H1 (cell line): ENCODE measurements around the gene SLC7A7. TPM values are rescaled to one million over a fixed set of nuclear protein-coding genes. Genes with fewer than 3 reads are reported as not detected.

Experiments
- CTCF ChIA-PET: fragments of 300-600 bp; sonication (Branson Sonifier 250); formaldehyde crosslinking; loops from one replicate; lab custom pipeline; 2021; ENCODE audit not compliant: partially characterized antibody; lab: Charles Lee
- POLR2A ChIA-PET: fragments of 300-600 bp; sonication (Branson Sonifier 250); formaldehyde crosslinking; loops from one replicate; lab custom pipeline; 2021; ENCODE audit warnings: inconsistent platforms; ENCODE audit not compliant: partially characterized antibody; lab: Charles Lee
- DNase-seq, 2 experiments: peaks; one replicate each; pipeline versions ENCODE4 v3.0.0 to v3.0.0-alpha.2; 2010 to 2022; ENCODE audit warnings: low spot score in 2 of 2, low read depth in 1 of 2, mixed read lengths in 1 of 2
- FAIRE-seq: peaks from 2 replicates; lab custom pipeline; 2011; peaks lifted over from hg19 to GRCh38; lab: Jason Lieb, UNC
- H2AFZ ChIP-seq: 2 replicates; pipeline ENCODE4 v1.8.1; 2012; ENCODE audit warnings: low read length, inconsistent platforms
- H2AK5ac ChIP-seq: 2 replicates; pipeline ENCODE4 v1.6.1; 2013; ENCODE audit warnings: low read depth, low read length
- H2BK120ac ChIP-seq: replicated peaks from 2 replicates; pipeline ENCODE3; 2013; ENCODE audit warnings: low read depth, low read length, inconsistent platforms
- H2BK12ac ChIP-seq: 2 replicates; pipeline ENCODE4 v1.6.1; 2013; ENCODE audit warnings: low read depth, low read length
- H2BK15ac ChIP-seq: 2 replicates; pipeline ENCODE4 v1.6.1; 2013; ENCODE audit warnings: low read length
- H2BK20ac ChIP-seq: 2 replicates; pipeline ENCODE4 v1.6.1; 2013; ENCODE audit warnings: low read length
- H2BK5ac ChIP-seq: 2 replicates; pipeline ENCODE4 v1.6.1; 2013; ENCODE audit warnings: low read depth, low read length
- H3K14ac ChIP-seq: 2 replicates; pipeline ENCODE4 v1.6.1; 2013; ENCODE audit warnings: inconsistent platforms; ENCODE audit not compliant: insufficient read length
- H3K18ac ChIP-seq: 2 replicates; pipeline ENCODE4 v1.6.1; 2013; ENCODE audit warnings: low read length; ENCODE audit errors: extremely low read depth
- H3K23ac ChIP-seq: 2 replicates; pipeline ENCODE4 v1.6.1; 2013; ENCODE audit warnings: inconsistent platforms; ENCODE audit not compliant: insufficient read length
- H3K23me2 ChIP-seq: 2 replicates; pipeline ENCODE4 v1.6.1; 2013; ENCODE audit warnings: low read depth, low read length
- H3K27ac ChIP-seq: 2 replicates; pipeline ENCODE4 v1.6.1; 2011; ENCODE audit warnings: low read depth, low read length, inconsistent platforms
- H3K27me3 ChIP-seq, 4 experiments: replicated peaks in 1 of 4; 1 replicate in 1 of 4; 2 replicates in 3 of 4; pipeline versions ENCODE4 v1.6.1 to v1.8.1; 2011 to 2013; ENCODE audit warnings: low read length in 3 of 4, mild to moderate bottlenecking in 3 of 4, inconsistent platforms in 2 of 4, mixed read lengths in 2 of 4, moderate library complexity in 1 of 4; ENCODE audit not compliant: control insufficient read depth in 3 of 4, insufficient read depth in 3 of 4; ENCODE audit errors: extremely low read depth in 1 of 4
- H3K36me3 ChIP-seq, 4 experiments: 2 replicates each; pipeline versions ENCODE4 v1.6.1 to v1.8.1; 2011 to 2013; ENCODE audit warnings: mild to moderate bottlenecking in 4 of 4, low read length in 3 of 4, moderate library complexity in 2 of 4, control low read depth in 1 of 4, inconsistent platforms in 1 of 4; ENCODE audit not compliant: insufficient read depth in 4 of 4, control insufficient read depth in 2 of 4
- H3K4ac ChIP-seq: replicated peaks from 2 replicates; pipeline ENCODE3; 2013; ENCODE audit warnings: low read length, low read depth, mixed read lengths, inconsistent platforms; ENCODE audit not compliant: insufficient read length
- H3K4me1 ChIP-seq, 4 experiments: replicated peaks in 1 of 4; 1 replicate in 1 of 4; 2 replicates in 3 of 4; pipeline versions ENCODE4 v1.6.1 to v1.8.1; 2011 to 2013; ENCODE audit warnings: low read length in 3 of 4, inconsistent platforms in 2 of 4, mixed read lengths in 1 of 4; ENCODE audit not compliant: insufficient read depth in 4 of 4, control insufficient read depth in 3 of 4
- H3K4me2 ChIP-seq, 2 experiments: 2 replicates each; pipeline versions ENCODE4 v1.6.1 to v1.8.1; 2011 to 2013; ENCODE audit warnings: low read depth in 2 of 2, low read length in 2 of 2, control low read depth in 1 of 2, inconsistent platforms in 1 of 2, mild to moderate bottlenecking in 1 of 2; ENCODE audit not compliant: insufficient read depth in 1 of 2
- H3K4me3 ChIP-seq, 4 experiments: fragments of 200-600, 300-600 bp in 1 of 4; sonication (generic), shearing (Covaris generic), sonication (Bioruptor Twin) in 1 of 4; 2 replicates each; pipeline versions ENCODE4 v1.5.1 to v1.8.1; 2011 to 2016; ENCODE audit warnings: low read length in 4 of 4, low read depth in 3 of 4, control low read depth in 2 of 4, inconsistent platforms in 2 of 4, mild to moderate bottlenecking in 2 of 4, mixed read lengths in 1 of 4, moderate library complexity in 1 of 4; ENCODE audit not compliant: insufficient read depth in 2 of 4; ENCODE audit errors: extremely low read depth in 1 of 4
- H3K56ac ChIP-seq: replicated peaks from 2 replicates; pipeline ENCODE3; 2013; ENCODE audit warnings: low read depth, mild to moderate bottlenecking, mixed read lengths, low read length, inconsistent platforms; ENCODE audit not compliant: insufficient read length
- H3K79me1 ChIP-seq: 2 replicates; pipeline ENCODE4 v1.6.1; 2013; ENCODE audit warnings: low read depth, low read length, control low read depth
- H3K79me2 ChIP-seq, 2 experiments: 2 replicates each; pipeline versions ENCODE4 v1.6.1 to v1.8.1; 2012 to 2013; ENCODE audit warnings: low read length in 2 of 2, mild to moderate bottlenecking in 2 of 2, inconsistent platforms in 1 of 2; ENCODE audit not compliant: insufficient read depth in 2 of 2, control insufficient read depth in 1 of 2
- H3K9ac ChIP-seq, 4 experiments: replicated peaks in 1 of 4; 1 replicate in 1 of 4; 2 replicates in 3 of 4; pipeline versions ENCODE4 v1.6.1 to v1.8.1; 2011 to 2013; ENCODE audit warnings: low read depth in 3 of 4, low read length in 3 of 4, control low read depth in 2 of 4, mild to moderate bottlenecking in 2 of 4, moderate library complexity in 2 of 4, inconsistent platforms in 1 of 4; ENCODE audit errors: extremely low read depth in 1 of 4
- H3K9me3 ChIP-seq, 2 experiments: 2 replicates each; pipeline versions ENCODE4 v1.6.1 to v1.8.1; 2012 to 2013; ENCODE audit warnings: mild to moderate bottlenecking in 2 of 2, moderate library complexity in 2 of 2, control low read depth in 1 of 2, inconsistent platforms in 1 of 2, low read depth in 1 of 2, low read length in 1 of 2, mixed read lengths in 1 of 2; ENCODE audit not compliant: insufficient read depth in 2 of 2
- H4K20me1 ChIP-seq, 2 experiments: replicated peaks in 1 of 2; 2 replicates each; pipeline versions ENCODE3 to v1.8.1; 2011 to 2013; ENCODE audit warnings: inconsistent platforms in 2 of 2, low read length in 2 of 2, mild to moderate bottlenecking in 1 of 2; ENCODE audit not compliant: insufficient read depth in 2 of 2, control insufficient read depth in 1 of 2
- H4K5ac ChIP-seq: 2 replicates; pipeline ENCODE4 v1.6.1; 2013; ENCODE audit warnings: low read length, low read depth, mixed read lengths, inconsistent platforms; ENCODE audit not compliant: insufficient read length
- H4K8ac ChIP-seq: 2 replicates; pipeline ENCODE4 v1.8.0; 2013; ENCODE audit warnings: mild to moderate bottlenecking, moderate library complexity, low read length, inconsistent platforms; ENCODE audit not compliant: insufficient read depth; ENCODE audit errors: extremely low read depth
- H4K91ac ChIP-seq: replicated peaks from 2 replicates; pipeline ENCODE3; 2013; ENCODE audit warnings: low read length, mixed read lengths, inconsistent platforms; ENCODE audit not compliant: insufficient read length
- BCL11A ChIP-seq, 2 experiments: IDR thresholded peaks; one replicate each; pipeline ENCODE4 v1.6.1; 2011; ENCODE audit warnings: low read depth in 2 of 2, low read length in 2 of 2, mild to moderate bottlenecking in 2 of 2
- BRCA1 ChIP-seq: IDR thresholded peaks from 2 replicates; pipeline ENCODE4 v1.6.1; 2012; ENCODE audit warnings: low read depth, low read length, improper control_type of control experiment
- CBX8 ChIP-seq: fragments of 300-800, 300-1000 bp; sonication (generic); IDR thresholded peaks from 2 replicates; pipeline ENCODE4 v1.7.1; 2016; ENCODE audit warnings: low read depth, low read length, borderline replicate concordance
- KDM4A ChIP-seq: IDR thresholded peaks from one replicate; pipeline ENCODE4 v1.7.1; 2012; ENCODE audit warnings: low read depth, mild to moderate bottlenecking, moderate library complexity, low read length, inconsistent platforms; ENCODE audit not compliant: severe bottlenecking
- NANOG ChIP-seq: IDR thresholded peaks from 2 replicates; pipeline ENCODE4 v1.6.1; 2011; ENCODE audit warnings: low read length, low read depth, mild to moderate bottlenecking, inconsistent platforms; ENCODE audit not compliant: insufficient read depth, poor library complexity, severe bottlenecking
- PHF8 ChIP-seq: fragments of 200-600 bp; sonication (generic); conservative IDR thresholded peaks from 2 replicates; pipeline ENCODE4 v1.7.1; 2012; ENCODE audit warnings: low read depth, mild to moderate bottlenecking, inconsistent platforms, low read length, moderate library complexity
- POLR2AphosphoS5 ChIP-seq: IDR thresholded peaks from 2 replicates; pipeline ENCODE4 v1.6.1; 2011; ENCODE audit warnings: low read depth, low read length
- RXRA ChIP-seq: IDR thresholded peaks from 2 replicates; pipeline ENCODE4 v1.6.1; 2011; ENCODE audit warnings: low read depth, mild to moderate bottlenecking, low read length, moderate library complexity; ENCODE audit not compliant: insufficient read depth
- SAP30 ChIP-seq: fragments of 300-600 bp; sonication (generic); IDR thresholded peaks from 2 replicates; pipeline ENCODE4 v1.7.1; 2012; ENCODE audit warnings: low read length, moderate library complexity, mild to moderate bottlenecking, inconsistent platforms; ENCODE audit not compliant: insufficient read depth, insufficient replicate concordance
- SP1 ChIP-seq: IDR thresholded peaks from 2 replicates; pipeline ENCODE4 v1.6.1; 2011; ENCODE audit warnings: low read depth, low read length
- SRF ChIP-seq: IDR thresholded peaks from 2 replicates; pipeline ENCODE4 v1.6.1; 2011; ENCODE audit warnings: mild to moderate bottlenecking, low read depth, low read length, moderate library complexity
- SUZ12 ChIP-seq: fragments of 200-600 bp; sonication (generic); IDR thresholded peaks from 2 replicates; pipeline ENCODE4 v1.6.1; 2012; ENCODE audit warnings: mild to moderate bottlenecking, inconsistent platforms, low read length, moderate library complexity, mixed read lengths
- TAF1 ChIP-seq: IDR thresholded peaks from 2 replicates; pipeline ENCODE4 v1.6.1; 2011; ENCODE audit warnings: mild to moderate bottlenecking, low read depth, low read length
- ZNF274 ChIP-seq: IDR thresholded peaks from 2 replicates; pipeline ENCODE4 v1.7.0; 2012; ENCODE audit warnings: low read length, borderline replicate concordance; ENCODE audit errors: extremely low read depth
- WGBS, 2 experiments: shearing (Covaris generic) in 1 of 2; methylation state at CpG; one replicate each; pipeline versions ENCODE4 v1.1.6 to v1.1.7; 2013 to 2015; ENCODE audit warnings: low lambda C conversion rate in 2 of 2, mixed read lengths in 2 of 2, inconsistent platforms in 1 of 2, low coverage in 1 of 2, missing lambda C conversion rate in 1 of 2; ENCODE audit not compliant: insufficient replicate concordance in 2 of 2, insufficient coverage in 1 of 2, insufficient read length in 1 of 2; ENCODE audit errors: extremely low coverage in 1 of 2, missing lambda C conversion rate in 1 of 2; 5-methylcytosine and 5-hydroxymethylcytosine counted together
- polyA plus RNA-seq, 7 experiments: library from polyadenylated mRNA; depleted of rRNA in 3 of 7; stranded (reverse) in 5 of 7; unstranded in 2 of 7; fragments of >200 nt in 5 of 7; fragments of 200-250 nt in 2 of 7; gene quantifications; 1 replicate in 5 of 7; 2 replicates in 1 of 7; 4 replicates in 1 of 7; pipeline versions ENCODE4 v1.2.1 to v1.2.3, GENCODE V29; 2011 to 2013; ENCODE audit warnings: missing spikeins in 2 of 7, mixed read lengths in 2 of 7
- total RNA-seq: library from RNA; stranded (reverse); fragmentation: NEBNext Ultra II Directional; extraction: Animal tissue kit (Norgen Biotek cat#: 25700); gene quantifications from 2 replicates; pipeline ENCODE4 v1.2.1, GENCODE V29; 2021
- TF ChIP-seq, protein P1 (sequence below): IDR thresholded peaks from 2 replicates; pipeline ENCODE4 v1.6.1; 2012; ENCODE audit warnings: inconsistent platforms

SLC7A7 gene
- total and polyA plus RNA-seq, 2 of the 8 experiments (the other 6 are each of a cell fraction or from before 2014, with no cell fraction given), result 5.8 to 14.9 TPM

DNA sequence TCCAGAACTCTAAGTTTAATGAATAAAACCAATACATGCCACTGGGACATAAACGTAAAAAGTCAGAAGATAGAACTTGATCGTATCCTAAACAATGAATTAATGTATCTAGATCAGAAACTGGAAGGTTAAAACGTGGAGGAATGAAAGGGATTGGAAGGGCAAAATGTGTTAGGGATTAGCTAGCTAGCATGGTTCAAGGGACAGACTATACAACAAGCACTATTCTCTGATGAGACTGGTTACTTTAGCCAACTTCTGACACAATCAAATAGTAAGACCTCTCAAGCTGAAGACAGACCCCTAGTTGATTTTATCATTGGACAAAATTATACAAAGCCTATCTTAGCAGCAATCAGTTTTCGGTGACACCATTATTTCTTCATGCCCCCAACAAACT is 67.5 kb downstream of the SLC7A7 start:
- DNase-seq (no peak), FAIRE-seq (no peak)
- Histone ChIP-seq H3K18ac (no peak overlapping the region), H2AFZ (no peak overlapping the region), H3K4me2 (no peak overlapping the region), H4K91ac (no peak overlapping the region), H3K4ac (no peak overlapping the region), H3K27ac (no peak overlapping the region), H3K79me1 (no peaks in the 10 kb centered on the region), H4K5ac (no peak overlapping the region), H3K9me3 (no peaks in the 10 kb centered on the region), H2AK5ac (no peak overlapping the region), H2BK20ac (no peak overlapping the region), H2BK5ac (no peak overlapping the region), H3K9ac (no peak overlapping the region), H3K56ac (no peak overlapping the region), H2BK120ac (no peak overlapping the region), H2BK12ac (no peak overlapping the region), H3K4me3 (no peak overlapping the region), H2BK15ac (no peak overlapping the region), H4K8ac (no peak overlapping the region), H3K14ac (no peak overlapping the region), H3K4me1 (no peaks in the 10 kb centered on the region), H3K79me2 (no peaks in the 10 kb centered on the region), H3K23ac (no peak overlapping the region), H3K27me3 (no peaks in the 10 kb centered on the region), H3K23me2 (no peaks in the 10 kb centered on the region), H3K36me3 (no peaks in the 10 kb centered on the region), H4K20me1 (no peaks in the 10 kb centered on the region)
- POLR2A ChIA-PET, result no interaction called here
- WGBS, 2 experiments, result 77% methylated on average over 4 of the region's 4 CpGs; no CpG with 5 or more reads in 1 of the 2 experiments
- CTCF ChIA-PET, result interaction anchor here (0.7 to 1.5 kb wide), 2 partner anchors 92 to 444 kb away, joined by 3 read pairs; no protein-coding TSS in a partner anchor
- no peak for TF ChIP-seq SAP30
- TF ChIP-seq, protein P1, sequence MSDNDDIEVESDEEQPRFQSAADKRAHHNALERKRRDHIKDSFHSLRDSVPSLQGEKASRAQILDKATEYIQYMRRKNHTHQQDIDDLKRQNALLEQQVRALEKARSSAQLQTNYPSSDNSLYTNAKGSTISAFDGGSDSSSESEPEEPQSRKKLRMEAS, result no peak
- no peak for TF ChIP-seq NANOG
- no peak for TF ChIP-seq SP1
- no peak for TF ChIP-seq SUZ12
- TF ChIP-seq TAF1, result no peak
- TF ChIP-seq ZNF274, result no peak
- TF ChIP-seq BCL11A (IDR thresholded peaks at IDR 0.05; ENCODE audit: low read depth in 2 of 2, low read length in 2 of 2), result no peak
- no peak for TF ChIP-seq KDM4A
- no peak for TF ChIP-seq RXRA
- no peak for TF ChIP-seq CBX8
- TF ChIP-seq POLR2AphosphoS5, result no peak
- no peak for TF ChIP-seq BRCA1
- TF ChIP-seq SRF, result no peak
- TF ChIP-seq PHF8, result no peak
